GM10266 (cell line): ENCODE measurements around the gene PDZD7.
A peak's percentile ranks its signal among the peaks of the same experiment; 100 is the strongest.

Experiments used
- DNase-seq: peaks from one replicate; pipeline ENCODE4 v3.0.0; 2012; ENCODE audit errors: extremely low spot score
- TF ChIP-seq, protein P1 (sequence below): IDR thresholded peaks from 2 replicates; pipeline ENCODE4 v1.5.1; 2012; ENCODE audit warnings: mild to moderate bottlenecking, low read depth; ENCODE audit not compliant: control insufficient read depth, insufficient read depth; ENCODE audit errors: missing control alignments

The PDZD7 gene

DNA sequence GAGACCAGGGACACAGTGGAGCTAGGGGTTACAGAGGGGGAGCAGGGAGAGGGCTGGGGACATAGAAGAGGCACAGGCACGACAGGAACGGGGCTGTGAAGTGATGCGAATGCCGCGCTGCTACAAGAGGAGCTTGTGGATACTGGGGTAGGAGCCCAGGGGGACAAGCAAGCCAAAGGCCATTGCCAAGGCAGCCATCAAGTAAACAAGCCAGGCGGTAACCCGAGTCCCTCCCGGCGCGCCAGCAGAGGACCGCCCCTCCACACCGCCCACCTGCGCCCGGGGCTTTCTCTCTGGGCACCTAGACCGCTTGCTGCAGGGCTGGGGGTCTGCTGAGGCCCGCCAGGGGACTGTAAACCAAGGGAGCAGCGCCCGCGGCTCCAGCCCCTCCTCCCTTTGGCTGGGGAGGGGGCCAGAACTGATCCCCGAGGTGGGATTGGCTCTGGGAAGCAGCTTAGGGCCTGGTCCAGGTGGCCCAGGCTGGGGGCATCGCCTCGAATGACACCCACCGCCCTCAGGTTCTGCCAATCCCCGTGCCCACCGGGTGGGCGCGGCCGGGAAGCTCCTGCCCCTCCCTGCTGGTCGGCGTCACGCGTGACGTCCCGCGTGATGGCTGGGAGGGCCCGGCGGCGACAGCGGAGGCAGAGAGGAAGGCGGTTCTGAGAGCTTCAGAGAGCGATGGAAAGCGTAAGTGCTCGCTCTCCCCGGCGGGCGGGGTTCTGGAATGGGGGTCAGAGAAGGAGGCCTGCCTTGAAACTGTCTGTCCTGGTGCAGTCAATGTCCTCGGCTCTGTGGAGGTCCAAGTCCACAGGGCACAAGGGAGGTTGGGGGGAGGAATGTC, 1.1 kb upstream of the PDZD7 start:
- TF ChIP-seq, protein P1, sequence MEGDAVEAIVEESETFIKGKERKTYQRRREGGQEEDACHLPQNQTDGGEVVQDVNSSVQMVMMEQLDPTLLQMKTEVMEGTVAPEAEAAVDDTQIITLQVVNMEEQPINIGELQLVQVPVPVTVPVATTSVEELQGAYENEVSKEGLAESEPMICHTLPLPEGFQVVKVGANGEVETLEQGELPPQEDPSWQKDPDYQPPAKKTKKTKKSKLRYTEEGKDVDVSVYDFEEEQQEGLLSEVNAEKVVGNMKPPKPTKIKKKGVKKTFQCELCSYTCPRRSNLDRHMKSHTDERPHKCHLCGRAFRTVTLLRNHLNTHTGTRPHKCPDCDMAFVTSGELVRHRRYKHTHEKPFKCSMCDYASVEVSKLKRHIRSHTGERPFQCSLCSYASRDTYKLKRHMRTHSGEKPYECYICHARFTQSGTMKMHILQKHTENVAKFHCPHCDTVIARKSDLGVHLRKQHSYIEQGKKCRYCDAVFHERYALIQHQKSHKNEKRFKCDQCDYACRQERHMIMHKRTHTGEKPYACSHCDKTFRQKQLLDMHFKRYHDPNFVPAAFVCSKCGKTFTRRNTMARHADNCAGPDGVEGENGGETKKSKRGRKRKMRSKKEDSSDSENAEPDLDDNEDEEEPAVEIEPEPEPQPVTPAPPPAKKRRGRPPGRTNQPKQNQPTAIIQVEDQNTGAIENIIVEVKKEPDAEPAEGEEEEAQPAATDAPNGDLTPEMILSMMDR, result no peak
- peak; percentile 51 for DNase-seq

DNA sequence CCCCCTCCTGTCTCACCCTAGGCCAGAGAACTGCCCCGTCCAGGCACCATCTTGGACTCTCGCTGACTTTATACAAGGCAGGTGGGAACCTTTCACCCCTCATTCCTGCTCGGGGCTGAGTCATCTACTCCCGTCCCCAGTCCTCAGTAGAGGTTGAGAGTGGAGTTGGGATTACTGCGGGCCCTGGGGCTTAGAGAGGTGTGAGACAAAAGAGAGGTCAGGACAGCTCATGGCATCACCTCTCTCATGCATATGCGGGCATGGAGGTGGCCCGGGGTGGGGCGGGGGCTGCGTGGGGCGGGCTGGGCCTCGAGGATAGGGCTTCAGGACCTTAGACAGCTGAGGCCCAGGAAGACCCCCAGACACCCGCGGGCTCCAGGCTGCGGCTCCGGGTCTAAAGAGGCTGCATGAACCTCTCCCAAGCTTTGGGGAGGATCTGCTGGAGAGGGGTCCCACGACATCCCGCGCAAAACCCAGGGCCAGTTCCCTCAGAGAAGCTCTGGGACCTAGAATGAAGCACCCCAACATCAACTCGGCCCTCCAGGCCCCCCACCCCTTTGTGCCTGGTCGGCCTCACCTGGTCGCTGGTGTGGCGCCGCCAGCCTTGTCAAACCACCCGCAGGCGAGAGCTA, 317 bp downstream of the PDZD7 start:
- no peak for DNase-seq
- TF ChIP-seq, protein P1, result no peak

DNA sequence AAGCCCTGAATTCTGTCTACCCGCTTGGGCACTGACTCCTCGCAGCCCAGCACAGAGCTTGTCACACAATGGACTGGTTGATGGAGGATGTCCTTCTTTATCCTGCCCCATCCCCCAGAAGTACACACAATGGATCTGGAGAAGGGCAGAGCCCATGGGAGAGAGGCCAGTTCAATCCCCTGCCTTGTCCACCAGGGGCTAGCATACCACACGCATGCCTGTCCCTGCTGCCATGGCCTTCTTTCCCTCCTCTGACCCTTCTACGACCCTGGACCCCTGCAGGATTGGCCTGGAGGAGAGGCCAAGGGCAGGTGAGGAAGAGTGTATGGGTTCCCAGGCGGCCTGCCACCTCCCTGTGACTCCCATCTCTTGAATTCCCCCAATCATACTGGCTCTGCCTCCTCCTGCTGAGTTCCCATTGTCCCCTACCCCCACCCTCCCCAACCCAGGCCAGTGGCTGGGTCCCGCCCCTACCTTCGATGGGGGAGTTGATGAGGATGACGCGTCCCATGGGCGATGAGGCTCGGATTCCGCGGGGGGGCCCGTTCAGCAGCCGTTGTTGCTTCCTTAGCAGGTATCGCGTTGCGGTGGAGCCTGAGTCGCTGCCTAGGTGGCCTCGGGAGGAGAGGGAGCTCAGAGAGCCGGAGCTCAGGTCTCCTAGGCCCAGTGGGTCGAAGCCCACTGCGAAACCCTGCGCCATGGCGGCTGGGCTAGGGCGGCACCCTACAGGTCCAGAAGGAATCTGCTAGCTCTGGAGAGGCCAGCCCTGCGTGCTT, 1.2 kb downstream of the PDZD7 start:
- DNase-seq, result no peak
- TF ChIP-seq, protein P1, result no peak

DNA sequence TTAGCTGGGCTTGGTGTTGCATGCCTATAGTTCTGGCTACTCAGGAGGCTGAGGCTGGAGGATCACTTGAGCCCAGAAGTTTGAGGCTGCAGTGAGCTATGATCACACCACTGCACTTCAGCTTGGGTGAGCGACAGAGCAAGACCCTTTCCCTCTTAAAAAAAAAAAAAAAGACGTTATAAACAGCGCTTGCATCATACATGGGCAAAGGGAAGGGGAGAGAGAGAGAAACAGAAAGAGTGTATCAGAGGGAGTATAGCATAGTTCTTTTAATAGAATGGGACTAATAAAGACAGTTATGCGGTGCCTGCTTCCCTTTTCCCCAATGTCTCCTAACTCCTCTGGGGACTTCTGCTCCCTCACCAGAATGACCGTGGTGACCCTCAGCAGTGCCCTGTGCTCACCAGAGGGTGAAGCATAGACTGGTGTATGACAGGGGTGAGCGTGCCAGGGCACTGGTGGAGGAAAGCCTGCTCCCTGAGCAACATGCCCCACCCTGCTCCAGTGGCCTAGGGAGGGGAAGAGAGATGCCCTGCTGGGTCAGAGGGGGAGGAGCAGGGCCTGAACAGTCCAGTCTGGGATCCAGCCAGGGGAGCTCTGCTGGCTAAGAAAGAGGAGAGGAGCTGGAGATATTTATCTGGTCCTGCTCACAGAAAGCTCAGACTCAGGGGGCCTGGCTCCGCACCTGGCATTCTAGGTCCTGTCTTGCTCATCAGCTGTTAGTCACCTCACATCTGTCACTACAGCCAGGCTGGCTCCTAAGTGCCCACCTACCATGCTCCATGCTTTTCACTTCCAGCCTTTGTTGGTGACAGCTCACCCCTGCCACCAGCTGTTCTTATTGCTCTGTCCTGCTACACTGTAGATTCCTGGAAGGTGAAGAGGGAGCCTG, 2.2 kb downstream of the PDZD7 start:
- DNase-seq, result no peak
- TF ChIP-seq, protein P1, result no peak

DNA sequence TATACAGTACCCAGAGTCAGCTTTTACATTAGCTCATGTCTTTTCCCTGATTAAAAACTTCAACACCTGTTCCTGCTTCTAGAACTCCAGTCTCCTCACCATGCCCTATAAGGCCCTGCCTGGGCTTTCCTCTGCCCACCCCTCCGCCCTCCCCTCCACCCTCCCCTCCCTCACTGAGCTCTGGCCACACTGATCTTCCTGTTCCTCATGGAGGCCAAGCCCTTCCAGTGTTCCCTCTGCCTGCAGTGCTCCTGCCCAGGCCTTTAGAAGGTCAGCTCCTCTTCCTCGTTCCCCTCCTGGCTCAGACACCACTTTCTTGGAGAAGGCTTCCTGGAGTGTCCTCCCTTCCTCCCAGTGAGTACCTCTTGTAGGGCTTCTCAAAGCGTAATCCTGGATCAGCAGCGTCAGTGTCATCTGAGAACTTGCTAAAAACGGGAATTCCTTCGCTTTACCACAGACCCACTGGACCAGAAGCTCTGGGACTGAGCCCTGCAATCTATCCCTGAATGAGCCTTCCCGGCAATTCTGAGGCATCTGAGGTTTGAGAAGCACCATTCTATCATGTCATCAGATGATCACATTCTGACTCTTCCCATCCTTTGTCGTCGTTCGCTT, 3.7 kb downstream of the PDZD7 start:
- no peak for DNase-seq
- TF ChIP-seq, protein P1, result no peak

DNA sequence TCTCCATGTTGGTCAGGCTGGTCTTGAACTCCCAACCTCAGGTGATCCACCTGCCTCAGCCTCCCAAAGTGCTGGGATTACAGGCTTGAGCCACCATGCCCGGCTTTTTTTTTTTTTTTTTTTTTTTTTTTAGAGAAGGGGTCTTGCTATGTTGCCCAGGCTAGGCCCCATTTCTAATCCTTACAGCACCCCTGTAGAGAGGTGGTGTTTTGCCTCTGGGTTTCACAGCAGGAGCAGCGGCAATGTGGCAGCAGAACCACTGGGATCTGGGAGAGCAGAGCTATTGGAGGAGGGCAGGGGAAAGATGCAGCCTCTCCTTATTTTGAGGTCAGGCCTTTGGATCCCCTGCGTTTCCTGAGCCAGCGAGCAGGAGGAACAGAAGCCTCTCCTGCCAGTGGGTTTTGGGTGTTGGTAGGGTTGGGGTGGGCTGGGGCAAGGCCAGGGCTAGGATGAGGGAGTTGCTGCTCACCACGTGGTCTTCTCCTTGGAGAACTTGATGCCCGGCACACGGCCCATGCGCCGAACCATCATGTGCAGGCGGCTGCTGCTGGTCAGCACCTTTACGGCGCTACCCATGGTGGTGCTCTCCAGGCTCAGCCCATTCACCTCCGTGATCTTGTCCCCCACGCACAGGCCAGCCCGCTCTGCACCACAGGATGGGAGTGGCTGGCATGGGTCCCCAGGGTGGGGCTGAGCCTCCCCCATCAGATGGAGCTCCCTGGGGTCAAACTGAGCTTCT, 7.8 kb downstream of the PDZD7 start:
- DNase-seq, result no peak
- TF ChIP-seq, protein P1, result no peak
